WI38 (cell line): Measurements from ENCODE around the gene ELL3.
A peak's percentile ranks its signal among the peaks of the same experiment; 100 is the strongest.
"Not testable (repeated sequence)": the region's sequence is repeated elsewhere in the genome, so short reads cannot be mapped to it uniquely, and the experiment has no call there.

Experiments used
- H3K4me3 ChIP-seq: 2 replicates; pipeline ENCODE4 v1.5.1; 2011; ENCODE audit warnings: low read depth, mild to moderate bottlenecking, control low read depth, low read length
- TF ChIP-seq, protein P1 (sequence below): IDR thresholded peaks from 2 replicates; pipeline ENCODE4 v1.5.1; 2012; ENCODE audit warnings: low read depth, mild to moderate bottlenecking, control low read depth, low read length

ELL3 gene

GRCh38 chr15:43776718-43777266 is at the start of gene ELL3:
Gene ELL3, minus strand, starts transcription at chr15:43776966. Its CDS starts 65 bp downstream, at chr15:43776901.
- peak within 1 kb of the TSS; percentile 74 for H3K4me3 ChIP-seq
- TF ChIP-seq, protein P1, sequence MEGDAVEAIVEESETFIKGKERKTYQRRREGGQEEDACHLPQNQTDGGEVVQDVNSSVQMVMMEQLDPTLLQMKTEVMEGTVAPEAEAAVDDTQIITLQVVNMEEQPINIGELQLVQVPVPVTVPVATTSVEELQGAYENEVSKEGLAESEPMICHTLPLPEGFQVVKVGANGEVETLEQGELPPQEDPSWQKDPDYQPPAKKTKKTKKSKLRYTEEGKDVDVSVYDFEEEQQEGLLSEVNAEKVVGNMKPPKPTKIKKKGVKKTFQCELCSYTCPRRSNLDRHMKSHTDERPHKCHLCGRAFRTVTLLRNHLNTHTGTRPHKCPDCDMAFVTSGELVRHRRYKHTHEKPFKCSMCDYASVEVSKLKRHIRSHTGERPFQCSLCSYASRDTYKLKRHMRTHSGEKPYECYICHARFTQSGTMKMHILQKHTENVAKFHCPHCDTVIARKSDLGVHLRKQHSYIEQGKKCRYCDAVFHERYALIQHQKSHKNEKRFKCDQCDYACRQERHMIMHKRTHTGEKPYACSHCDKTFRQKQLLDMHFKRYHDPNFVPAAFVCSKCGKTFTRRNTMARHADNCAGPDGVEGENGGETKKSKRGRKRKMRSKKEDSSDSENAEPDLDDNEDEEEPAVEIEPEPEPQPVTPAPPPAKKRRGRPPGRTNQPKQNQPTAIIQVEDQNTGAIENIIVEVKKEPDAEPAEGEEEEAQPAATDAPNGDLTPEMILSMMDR, result no peak

DNA sequence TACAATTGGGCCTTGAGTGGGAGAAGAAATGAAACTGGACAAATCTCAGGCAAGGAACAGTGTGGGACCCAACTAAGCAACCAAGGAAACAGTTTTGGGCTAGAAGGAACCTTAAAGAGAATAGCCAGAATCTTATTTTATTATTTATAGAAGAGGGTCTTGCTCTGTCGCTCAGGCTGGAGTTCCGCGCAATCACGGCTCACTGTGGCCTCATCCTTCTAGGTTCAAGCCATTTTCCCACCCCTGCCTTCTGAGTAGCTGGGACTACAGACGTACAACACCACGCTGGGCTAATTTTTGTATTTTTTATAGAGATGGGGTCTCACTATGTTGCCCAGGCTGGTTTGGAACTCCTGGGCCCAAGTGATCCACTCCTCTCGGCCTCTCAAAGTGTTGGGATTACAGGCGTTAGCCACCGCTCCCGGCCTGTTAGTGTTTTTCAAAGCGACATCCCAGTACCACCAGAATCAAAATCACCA is 49.3 kb upstream of the ELL3 start:
- H3K4me3 ChIP-seq, result peak overlapping the region; percentile 73
- TF ChIP-seq, protein P1, result no peak

GRCh38 chr15:43825305-43825704 is 48.5 kb upstream of the ELL3 start:
- not testable (repeated sequence) for H3K4me3 ChIP-seq

- H3K4me3 ChIP-seq, result peak within 1 kb of the TSS; percentile 81
- TF ChIP-seq, protein P1, result no peak
Observed at GRCh38 chr15:43824302-43825246, 47.8 kb upstream of the ELL3 start, which contains the start of gene MFAP1. Gene MFAP1, minus strand, starts transcription at chr15:43824690. Its CDS starts 121 bp downstream, at chr15:43824569.

DNA sequence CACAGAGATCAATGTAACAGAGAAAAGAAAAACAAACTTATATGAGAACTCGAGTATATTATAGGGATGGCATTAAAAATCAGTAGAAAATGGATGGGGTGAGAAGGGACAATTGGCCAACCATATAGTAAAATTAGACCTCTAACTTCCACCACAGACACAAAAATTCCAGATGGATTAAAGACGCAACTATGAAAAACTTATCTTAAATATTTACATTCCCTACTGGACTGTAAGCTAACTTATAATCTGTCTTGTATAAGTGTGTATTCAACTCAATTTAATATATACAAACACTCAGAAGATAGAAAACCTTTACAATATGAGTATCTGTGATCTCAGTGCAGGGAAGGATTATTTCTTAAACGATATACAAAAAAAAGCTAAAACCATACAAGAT is 44.7 kb upstream of the ELL3 start:
- H3K4me3 ChIP-seq, result peak overlapping the region; percentile 43

GRCh38 chr15:43815064-43815463 is 38.3 kb upstream of the ELL3 start:
- H3K4me3 ChIP-seq, result not testable (repeated sequence)

More for the DNA sequence above, 44.7 kb upstream of the ELL3 start:
- TF ChIP-seq, protein P1, result no peak

DNA sequence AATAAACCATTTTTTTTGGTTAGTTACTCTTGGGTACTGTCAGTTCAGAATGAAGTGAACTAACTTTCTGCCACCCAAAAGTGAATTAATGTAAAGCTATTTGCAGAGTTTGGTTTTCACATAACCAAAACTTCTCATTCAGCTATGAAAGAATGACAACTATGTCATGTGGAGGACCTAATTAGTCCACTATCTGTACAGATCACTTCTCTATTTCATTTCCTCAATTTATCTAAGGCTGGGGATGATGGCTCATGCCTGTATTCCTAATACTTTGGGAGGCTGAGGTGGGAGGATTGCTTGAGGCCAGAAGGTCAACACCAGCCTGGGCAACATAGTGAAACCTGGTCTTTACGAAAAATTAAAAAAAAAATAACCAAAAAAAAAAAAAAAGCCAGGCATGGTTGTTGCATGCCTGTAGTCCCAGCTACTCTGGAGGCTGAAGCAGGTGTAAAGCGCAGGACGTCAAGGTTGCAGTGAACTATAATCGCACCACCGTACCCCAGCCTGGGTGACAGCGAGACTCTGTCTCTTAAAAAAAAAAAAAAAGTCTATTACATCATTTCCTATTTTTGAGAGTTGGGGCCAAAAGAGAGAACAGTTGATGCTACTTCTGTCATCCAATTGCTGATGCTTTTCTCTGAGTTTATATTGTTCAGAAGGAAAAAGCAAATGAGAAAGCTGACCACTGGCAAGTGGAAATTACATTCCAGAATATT is 32.4 kb upstream of the ELL3 start:
- TF ChIP-seq, protein P1, result no peak
- H3K4me3 ChIP-seq, result no peak overlapping the region
